Ovary (tissue), 3 donors: Measurements from ENCODE around the gene NRCAM.

ENCODE experiments used
- CTCF ChIP-seq, 3 donors: fragments of 450-650 bp in 2 of 3; fragments of 200-600 bp in 1 of 3; IDR thresholded peaks; one replicate each; pipeline versions ENCODE4 v1.5.1 to v1.8.0; 2016 to 2022; ENCODE audit warnings: antibody characterized with exemption in 3 of 3, mild to moderate bottlenecking in 1 of 3
- POLR2A ChIP-seq: fragments of 450-650 bp; IDR thresholded peaks from one replicate; pipeline ENCODE4 v1.6.1; 2017; ENCODE audit warnings: antibody characterized with exemption, mild to moderate bottlenecking, moderate library complexity
- donor health status: DM: no; HTN: no; CAD: no.

- TF ChIP-seq CTCF (IDR thresholded peaks at IDR 0.05) (no peak), POLR2A (no peak)
Measured at GRCh38 chr7:108413337-108413736, 42.9 kb downstream of the NRCAM start.
